HG03064 (cell line): ENCODE data around the gene DDR2.

Experiments used
- ATAC-seq: cut with Tn5 transposase; IDR thresholded peaks from one replicate; pipeline ENCODE4 v1.9.1; 2021; ENCODE audit warnings: low read depth; ENCODE audit not compliant: unreplicated experiment

Gene DDR2

GRCh38 chr1:162670928-162671663, 38.8 kb downstream of the DDR2 start:
- ATAC-seq = no peak

- ATAC-seq = no peak
Measured at GRCh38 chr1:162671664-162672410, 39.6 kb downstream of the DDR2 start.

GRCh38 chr1:162672622-162673260, 40.5 kb downstream of the DDR2 start:
- ATAC-seq = no peak

GRCh38 chr1:162674034-162674608, 41.9 kb downstream of the DDR2 start:
- ATAC-seq = no peak

GRCh38 chr1:162676087-162676486, 43.8 kb downstream of the DDR2 start:
- no peak for ATAC-seq

GRCh38 chr1:162676750-162677149, 44.5 kb downstream of the DDR2 start:
- no peak for ATAC-seq

- no peak for ATAC-seq
Measured at GRCh38 chr1:162677607-162678371, 45.5 kb downstream of the DDR2 start.

GRCh38 chr1:162678439-162678838, 46.2 kb downstream of the DDR2 start:
- no peak for ATAC-seq

- ATAC-seq = no peak
Measured at GRCh38 chr1:162679298-162679697, 47.0 kb downstream of the DDR2 start.

- no peak for ATAC-seq
Measured at GRCh38 chr1:162680419-162681121, 48.3 kb downstream of the DDR2 start.

GRCh38 chr1:162681122-162681436, 48.8 kb downstream of the DDR2 start:
- no peak for ATAC-seq

GRCh38 chr1:162682013-162682419, 49.8 kb downstream of the DDR2 start:
- ATAC-seq = no peak

- no peak for ATAC-seq
Measured at GRCh38 chr1:162687870-162688269, 55.6 kb downstream of the DDR2 start.

GRCh38 chr1:162688521-162688920, 56.3 kb downstream of the DDR2 start:
- ATAC-seq = no peak

- no peak for ATAC-seq
Measured at GRCh38 chr1:162688931-162689330, 56.7 kb downstream of the DDR2 start.

- no peak for ATAC-seq
Measured at GRCh38 chr1:162689745-162690671, 57.7 kb downstream of the DDR2 start.

- ATAC-seq = no peak
Measured at GRCh38 chr1:162690672-162691434, 58.6 kb downstream of the DDR2 start.

- ATAC-seq = no peak
Measured at GRCh38 chr1:162691999-162692575, 59.8 kb downstream of the DDR2 start.
